GM12878 (cell line): ENCODE results near the gene DDX20. TPM values are rescaled to one million over a fixed set of nuclear protein-coding genes. Genes with fewer than 3 reads are reported as not detected.
A peak's percentile ranks its signal among the peaks of the same experiment; 100 is the strongest.

ENCODE experiments used
- ASH2L ChIP-seq: fragments of 300-600, 200-600 bp; sonication (generic); IDR thresholded peaks from 2 replicates; pipeline ENCODE4 v1.6.1; 2017; ENCODE audit warnings: low read depth, mild to moderate bottlenecking, borderline replicate concordance
- BACH1 ChIP-seq: fragments of 450-650 bp; IDR thresholded peaks from 2 replicates; pipeline ENCODE4 v1.6.1; 2017; ENCODE audit warnings: mild to moderate bottlenecking, borderline replicate concordance
- BHLHE40 ChIP-seq, 2 experiments: fragments of 450-650 bp in 1 of 2; IDR thresholded peaks; 2 replicates each; pipeline ENCODE4 v1.6.1; 2011 to 2017; ENCODE audit warnings: low read depth in 2 of 2, borderline replicate concordance in 1 of 2, improper control_type of control experiment in 1 of 2, low read length in 1 of 2, mild to moderate bottlenecking in 1 of 2
- CBFB ChIP-seq: IDR thresholded peaks from 2 replicates; pipeline ENCODE4 v1.6.1; 2016; ENCODE audit warnings: antibody characterized with exemption, low read depth
- CHD1 ChIP-seq: IDR thresholded peaks from 2 replicates; pipeline ENCODE4 v1.6.1; 2012; ENCODE audit warnings: low read depth, low read length, improper control_type of control experiment
- ETV6 ChIP-seq, 2 experiments: fragments of 450-650 bp in 1 of 2; IDR thresholded peaks in 1 of 2; conservative IDR thresholded peaks in 1 of 2; 2 replicates each; pipeline ENCODE4 v1.6.1; 2014; ENCODE audit warnings: antibody characterized with exemption in 1 of 2, borderline replicate concordance in 1 of 2, low read depth in 1 of 2, mild to moderate bottlenecking in 1 of 2, moderate library complexity in 1 of 2
- IKZF1 ChIP-seq: fragments of 450-650 bp; conservative IDR thresholded peaks from 2 replicates; pipeline ENCODE4 v1.6.1; 2017; ENCODE audit warnings: antibody characterized with exemption, mild to moderate bottlenecking
- IKZF2 ChIP-seq, 2 experiments: fragments of 450-650 bp; IDR thresholded peaks; 2 replicates each; pipeline ENCODE4 v1.6.1; 2017; ENCODE audit warnings: mild to moderate bottlenecking in 2 of 2, moderate library complexity in 2 of 2
- IRF3 ChIP-seq: fragments of 450-650 bp; IDR thresholded peaks from 2 replicates; pipeline ENCODE4 v1.6.1; 2014; ENCODE audit warnings: mild to moderate bottlenecking
- IRF4 ChIP-seq: IDR thresholded peaks from 2 replicates; pipeline ENCODE4 v1.6.1; 2011; ENCODE audit warnings: low read depth, low read length
- LARP7 ChIP-seq: fragments of 450-650 bp; IDR thresholded peaks from 2 replicates; pipeline ENCODE4 v1.6.1; 2017; ENCODE audit warnings: mild to moderate bottlenecking
- MAX ChIP-seq: IDR thresholded peaks from 2 replicates; pipeline ENCODE4 v1.6.1; 2012; ENCODE audit warnings: low read depth, low read length, improper control_type of control experiment
- MLLT1 ChIP-seq: fragments of 450-650 bp; IDR thresholded peaks from 2 replicates; pipeline ENCODE4 v1.6.1; 2016; ENCODE audit warnings: mild to moderate bottlenecking
- NFIC ChIP-seq: IDR thresholded peaks from 2 replicates; pipeline ENCODE4 v1.6.1; 2012; ENCODE audit warnings: low read depth, mild to moderate bottlenecking, inconsistent platforms, low read length, moderate library complexity
- NFYB ChIP-seq: IDR thresholded peaks from 2 replicates; pipeline ENCODE4 v1.6.1; 2011; ENCODE audit warnings: low read depth, mild to moderate bottlenecking, low read length, improper control_type of control experiment, moderate library complexity; ENCODE audit not compliant: insufficient read depth
- RAD51 ChIP-seq: fragments of 450-650 bp; IDR thresholded peaks from 2 replicates; pipeline ENCODE4 v1.6.1; 2016; ENCODE audit warnings: moderate library complexity, mild to moderate bottlenecking, inconsistent platforms
- RB1 ChIP-seq: fragments of 450-650 bp; formaldehyde crosslinking; IDR thresholded peaks from 2 replicates; pipeline ENCODE4 v1.6.1; 2017; ENCODE audit warnings: mild to moderate bottlenecking, borderline replicate concordance
- RELA ChIP-seq: fragments of 450-650 bp; IDR thresholded peaks from 2 replicates; pipeline ENCODE4 v1.8.0; 2014; ENCODE audit warnings: borderline replicate concordance; ENCODE audit not compliant: partially characterized antibody
- REST ChIP-seq: IDR thresholded peaks from 2 replicates; pipeline ENCODE4 v1.6.1; 2012; ENCODE audit warnings: mild to moderate bottlenecking, low read depth, low read length
- SIN3A ChIP-seq: IDR thresholded peaks from 2 replicates; pipeline ENCODE4 v1.6.1; 2012; ENCODE audit warnings: low read depth, low read length, improper control_type of control experiment
- STAT1 ChIP-seq: fragments of 450-650 bp; conservative IDR thresholded peaks from 2 replicates; pipeline ENCODE4 v1.6.1; 2014; ENCODE audit warnings: antibody characterized with exemption, mild to moderate bottlenecking
- TCF12 ChIP-seq: IDR thresholded peaks from 2 replicates; pipeline ENCODE4 v1.6.1; 2011; ENCODE audit warnings: low read depth, mild to moderate bottlenecking, low read length
- TCF3 ChIP-seq: IDR thresholded peaks from 2 replicates; pipeline ENCODE4 v1.6.1; 2012; ENCODE audit warnings: low read depth, mild to moderate bottlenecking, low read length, borderline replicate concordance; ENCODE audit not compliant: insufficient read depth
- TCF7 ChIP-seq: IDR thresholded peaks from 2 replicates; pipeline ENCODE4 v1.6.1; 2014; ENCODE audit warnings: antibody characterized with exemption, borderline replicate concordance
- ZZZ3 ChIP-seq: IDR thresholded peaks from 2 replicates; pipeline ENCODE4 v1.6.1; 2011; ENCODE audit warnings: low read depth; ENCODE audit not compliant: control insufficient read depth, insufficient read length
- polyA plus RNA-seq, 11 experiments: library from polyadenylated mRNA; depleted of rRNA in 4 of 11; unstranded in 6 of 11; stranded (reverse) in 5 of 11; fragments of >200 nt; fragmentation: Nextera tagmentation in 4 of 11; fragmentation: Illumina TruSeq in 1 of 11; extraction: Ambion mirVana in 4 of 11; extraction: Trizol in 1 of 11; gene quantifications; 1 replicate in 1 of 11; 2 replicates in 10 of 11; pipeline versions ENCODE4 v1.2.1 to v1.2.3, GENCODE V29; 2011 to 2016; ENCODE audit warnings: inconsistent platforms in 2 of 11, missing spikeins in 2 of 11, low read depth in 1 of 11
- total RNA-seq, 4 experiments: library from RNA; depleted of rRNA in 3 of 4; stranded (reverse); fragments of >200 nt in 3 of 4; fragmentation: Illumina TruSeq in 1 of 4; extraction: Trizol in 1 of 4; gene quantifications; 2 replicates each; pipeline versions ENCODE4 v1.2.1 to v1.2.3, GENCODE V29; 2013 to 2021

DDX20 gene
- total and polyA plus RNA-seq, 10 of the 15 experiments (the other 5 are each of a cell fraction or from before 2014, with no cell fraction given) = 7.2 to 30.6 (median 25.1) TPM

- TF ChIP-seq REST (no peak), TCF3 (no peak), IRF4 (no peak), TCF7 (no peak), RELA (peak; percentile 7), ETV6 (conservative IDR thresholded peaks at IDR 0.05 in 1 of 2, IDR thresholded peaks at IDR 0.05 in 1 of 2; ENCODE audit: borderline replicate concordance in 1 of 2, low read depth in 1 of 2) (no peak), CHD1 (no peak), RAD51 (peak; percentile 83), IRF3 (peak; percentile 53; the same call in 1 of the 2 replicates), NFYB (peak; percentile 96), MLLT1 (no peak), TCF12 (no peak), RB1 (peak; percentile 53; the same call in 1 of the 2 replicates), NFIC (no peak), IKZF2 (IDR thresholded peaks at IDR 0.05) (peak in 1 of 2 experiments; percentile 14; a peak in 2 of 4 replicates), STAT1 (no peak), ZZZ3 (no peak), MAX (0 out of 2 replicates have a peak, but pooled peaks have one; percentile 6), LARP7 (0 out of 2 replicates have a peak, but pooled peaks have one; percentile 47), BHLHE40 (IDR thresholded peaks at IDR 0.05; ENCODE audit: borderline replicate concordance in 1 of 2, low read depth in 2 of 2, low read length in 1 of 2) (peak; percentile 47 to 92; a peak in 3 of 4 replicates), SIN3A (no peak), BACH1 (peak; percentile 32; the same call in 1 of the 2 replicates), IKZF1 (peak; percentile 71), ASH2L (0 out of 2 replicates have a peak, but pooled peaks have one; percentile 19), CBFB (no peak)
Measured at GRCh38 chr1:111739194-111739924, 16.3 kb upstream of the DDX20 start, which contains the start of gene INKA2 (continued).
